CD8-positive, alpha-beta memory T cell (primary cell): ENCODE data around the gene PRSS53. TPM values are rescaled to one million over a fixed set of nuclear protein-coding genes. Genes with fewer than 3 reads are reported as not detected.
A peak's percentile ranks its signal among the peaks of the same experiment; 100 is the strongest.

ENCODE experiments used
- CTCF ChIA-PET: fragments of 350-600 bp; sonication (Branson Sonifier 250); formaldehyde crosslinking; loops from one replicate; lab custom pipeline; 2021; ENCODE audit warnings: antibody characterized with exemption; lab: Charles Lee
- POLR2A ChIA-PET: fragments of 350-600 bp; sonication (Branson Sonifier 250); formaldehyde crosslinking; loops from one replicate; lab custom pipeline; 2021; ENCODE audit warnings: antibody characterized with exemption; lab: Charles Lee
- DNase-seq, 5 donors: peaks; one replicate each; pipeline versions ENCODE4 v3.0.0 to v3.0.0-alpha.2; 2020 to 2022; ENCODE audit warnings: mixed read lengths in 1 of 5
- H3K27ac ChIP-seq: one replicate; pipeline ENCODE4 v1.7.0; 2013; ENCODE audit warnings: low read depth, mild to moderate bottlenecking, low read length, moderate library complexity
- H3K27me3 ChIP-seq: 2 replicates; pipeline ENCODE4 v1.7.0; 2013; ENCODE audit warnings: low read length, mild to moderate bottlenecking; ENCODE audit not compliant: insufficient read depth, poor library complexity, severe bottlenecking
- H3K36me3 ChIP-seq: 2 replicates; pipeline ENCODE4 v1.7.0; 2013; ENCODE audit warnings: mild to moderate bottlenecking, low read length, moderate library complexity; ENCODE audit not compliant: insufficient read depth
- H3K4me1 ChIP-seq: 2 replicates; pipeline ENCODE4 v1.7.0; 2013; ENCODE audit warnings: mild to moderate bottlenecking, low read length, moderate library complexity; ENCODE audit not compliant: insufficient read depth
- H3K4me3 ChIP-seq: 2 replicates; pipeline ENCODE4 v1.7.0; 2013; ENCODE audit warnings: mild to moderate bottlenecking, low read length
- H3K9me3 ChIP-seq: 2 replicates; pipeline ENCODE4 v1.7.0; 2013; ENCODE audit warnings: mild to moderate bottlenecking, low read length
- H3K27ac Mint-ChIP-seq, 8 donors: one replicate each; pipeline ENCODE4 v1.8.0; 2020 to 2021; ENCODE audit warnings: mixed read lengths in 8 of 8, mild to moderate bottlenecking in 6 of 8, inconsistent platforms in 3 of 8, moderate library complexity in 3 of 8
- H3K27me3 Mint-ChIP-seq, 2 donors: one replicate each; pipeline ENCODE4 v1.8.0; 2020 to 2021; ENCODE audit warnings: mixed read lengths in 2 of 2, mild to moderate bottlenecking in 1 of 2, moderate library complexity in 1 of 2
- H3K36me3 Mint-ChIP-seq, 3 donors: one replicate each; pipeline ENCODE4 v1.8.0; 2020 to 2021; ENCODE audit warnings: mixed read lengths in 3 of 3, inconsistent platforms in 1 of 3, mild to moderate bottlenecking in 1 of 3
- H3K4me1 Mint-ChIP-seq, 3 donors: one replicate each; pipeline ENCODE4 v1.8.0; 2020 to 2021; ENCODE audit warnings: mixed read lengths in 3 of 3, inconsistent platforms in 1 of 3, mild to moderate bottlenecking in 1 of 3
- H3K4me3 Mint-ChIP-seq, 7 donors: one replicate each; pipeline ENCODE4 v1.8.0; 2020 to 2021; ENCODE audit warnings: mixed read lengths in 7 of 7, mild to moderate bottlenecking in 6 of 7, moderate library complexity in 4 of 7, inconsistent platforms in 2 of 7
- H3K9me3 Mint-ChIP-seq, 5 donors: one replicate each; pipeline ENCODE4 v1.8.0; 2020 to 2022; ENCODE audit warnings: mixed read lengths in 5 of 5, mild to moderate bottlenecking in 3 of 5, moderate library complexity in 2 of 5, inconsistent platforms in 1 of 5
- polyA plus RNA-seq: library from polyadenylated mRNA; unstranded; fragments of 300-500 nt; fragmentation: Illumina TruSeq; gene quantifications from one replicate; pipeline ENCODE4 v1.2.3, GENCODE V29; 2021
- total RNA-seq, 2 experiments: library from RNA; stranded (reverse); gene quantifications; one replicate each; pipeline ENCODE4 v1.2.3, GENCODE V29; 2021

The PRSS53 gene
- total and polyA plus RNA-seq, 3 experiments from 2014 or later, result 0.59 to 4.6 (median 3.3) TPM

DNA sequence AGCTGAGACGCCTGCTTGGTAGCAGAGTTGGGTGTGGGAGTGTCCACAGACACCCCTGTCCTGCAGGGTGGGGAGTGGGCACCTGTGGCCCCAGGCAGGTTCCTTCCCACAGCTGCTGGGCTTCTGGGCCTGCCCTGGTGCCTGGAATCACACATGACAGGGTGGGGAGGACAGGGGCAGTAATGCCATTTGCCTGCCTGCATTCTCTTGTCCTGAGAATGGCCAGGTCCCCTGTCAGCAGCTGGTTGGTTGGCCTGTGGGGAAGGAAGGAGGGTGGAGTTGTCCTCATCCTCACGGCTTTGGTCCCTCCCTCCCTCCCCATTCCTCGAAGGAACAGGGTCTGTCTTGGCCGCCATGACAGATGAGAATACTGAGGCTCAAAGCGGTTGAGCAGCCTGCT lies 5.2 kb downstream of the PRSS53 start:
- DNase-seq, result no peak
- no peaks in the 10 kb centered on the region for H3K4me1 ChIP-seq
- Mint-ChIP-seq H3K9me3 (no peaks in the 10 kb centered on the region), H3K36me3 (peaks cover 0 to 68% (median 4%) of the 10 kb centered on the region in 3 donors), H3K4me1 (peaks cover 3 to 34% (median 6%) of the 10 kb centered on the region in 3 donors), H3K27ac (peak overlapping the region in 2 of 8 donors; percentile 17 to 76), H3K27me3 (no peaks in the 10 kb centered on the region), H3K4me3 (no peak overlapping the region)
- no peaks in the 10 kb centered on the region for H3K27me3 ChIP-seq
- CTCF ChIA-PET, result interaction anchor here (1.5 kb wide), 1 partner anchor 17 kb away, joined by 3 read pairs; no protein-coding TSS in a partner anchor
- no peak overlapping the region for H3K4me3 ChIP-seq
- POLR2A ChIA-PET, result no interaction called here
- H3K36me3 ChIP-seq, result peaks cover 8% of the 10 kb centered on the region
- H3K9me3 ChIP-seq, result no peaks in the 10 kb centered on the region
- no peak overlapping the region for H3K27ac ChIP-seq

DNA sequence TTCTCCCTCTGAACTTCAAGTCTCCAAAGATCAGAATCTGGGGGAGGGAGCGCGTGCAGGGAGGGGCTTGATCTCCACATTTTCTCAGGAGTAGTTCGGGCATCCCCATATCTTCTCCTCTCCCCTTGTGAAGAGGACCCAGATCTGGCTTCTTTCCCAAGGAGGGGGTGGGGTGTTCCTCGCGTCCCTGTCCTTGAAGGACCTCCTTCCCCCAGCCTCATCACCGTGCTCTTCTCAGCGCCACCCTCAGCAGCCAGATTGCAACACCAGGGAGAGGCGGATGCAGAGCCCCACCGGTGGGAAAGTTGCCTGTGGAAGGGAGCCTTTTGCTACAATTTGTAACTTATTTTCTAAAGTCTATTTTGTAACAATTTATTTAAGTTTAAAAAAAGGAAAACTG lies 5.7 kb downstream of the PRSS53 start:
- DNase-seq, result no peak
- ChIA-PET CTCF (interaction anchor here (1.5 kb wide), 1 partner anchor 18 kb away, joined by 3 read pairs; no protein-coding TSS in a partner anchor), POLR2A (no interaction called here)
- peaks cover 3 to 38% (median 9%) of the 10 kb centered on the region in 3 donors for H3K4me1 Mint-ChIP-seq
- Histone ChIP-seq H3K27me3 (no peaks in the 10 kb centered on the region), H3K36me3 (peaks cover 13% of the 10 kb centered on the region), H3K4me3 (no peak overlapping the region), H3K9me3 (no peaks in the 10 kb centered on the region), H3K27ac (no peak overlapping the region), H3K4me1 (no peaks in the 10 kb centered on the region)
- H3K27me3 Mint-ChIP-seq, result no peaks in the 10 kb centered on the region
- H3K9me3 Mint-ChIP-seq, result no peaks in the 10 kb centered on the region
- H3K36me3 Mint-ChIP-seq, result peaks cover 0 to 73% (median 4%) of the 10 kb centered on the region in 3 donors
- peak overlapping the region in 2 of 8 donors; percentile 17 to 76 for H3K27ac Mint-ChIP-seq
- H3K4me3 Mint-ChIP-seq, result no peak overlapping the region

DNA sequence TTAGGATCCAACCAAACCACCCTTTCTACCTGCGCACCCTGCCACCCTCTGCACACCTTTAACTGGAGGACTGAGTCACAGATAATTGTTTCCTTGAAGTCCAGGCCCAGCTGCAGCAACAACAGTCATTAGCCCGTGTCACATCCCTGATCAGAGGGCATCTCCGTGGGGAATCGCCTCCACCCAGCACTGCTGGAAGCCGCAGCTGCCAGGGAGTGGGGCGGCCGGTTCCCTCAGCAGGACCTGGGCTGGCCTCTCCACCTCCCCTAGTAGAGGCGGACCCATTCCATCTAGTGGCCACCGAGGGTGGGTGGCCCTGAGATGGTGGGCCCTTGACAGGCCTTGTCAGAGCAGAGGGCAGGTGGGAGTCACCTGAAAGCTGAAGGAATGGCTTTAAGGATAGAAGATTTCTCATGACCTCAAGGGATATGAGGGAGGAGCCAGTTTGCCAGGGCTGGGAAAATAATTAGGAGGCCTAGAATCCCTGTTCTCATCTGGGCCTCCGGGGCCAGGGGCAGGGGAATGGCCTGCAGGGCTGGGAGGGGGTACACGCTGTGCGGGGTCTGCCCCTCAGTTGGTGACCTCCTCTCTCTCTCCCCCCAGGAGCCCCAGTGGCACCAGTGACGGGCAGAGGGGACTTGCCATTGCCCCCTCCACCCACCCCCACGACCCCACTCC lies 6.2 kb downstream of the PRSS53 start:
- POLR2A ChIA-PET, result no interaction called here

GRCh38 chr16:31081428-31082351 lies 7.1 kb downstream of the PRSS53 start:
- DNase-seq, result no peak
- no peaks in the 10 kb centered on the region for H3K27me3 ChIP-seq
- peaks cover 8 to 42% (median 12%) of the 10 kb centered on the region in 3 donors for H3K4me1 Mint-ChIP-seq
- no peaks in the 10 kb centered on the region for H3K9me3 Mint-ChIP-seq
- H3K27ac ChIP-seq, result no peak overlapping the region
- H3K27ac Mint-ChIP-seq, result peak overlapping the region in 5 of 8 donors; percentile 32 to 89 (median 75)
- POLR2A ChIA-PET, result no interaction called here
- no peak overlapping the region for H3K4me3 ChIP-seq
- H3K27me3 Mint-ChIP-seq, result no peaks in the 10 kb centered on the region
- no peak overlapping the region for H3K4me3 Mint-ChIP-seq
- peaks cover 0 to 80% (median 4%) of the 10 kb centered on the region in 3 donors for H3K36me3 Mint-ChIP-seq
- peaks cover 27% of the 10 kb centered on the region for H3K36me3 ChIP-seq
- CTCF ChIA-PET, result no interaction called here
- no peaks in the 10 kb centered on the region for H3K9me3 ChIP-seq
- H3K4me1 ChIP-seq, result no peaks in the 10 kb centered on the region

More for the DNA sequence above, 6.2 kb downstream of the PRSS53 start:
- no peaks in the 10 kb centered on the region for H3K4me1 ChIP-seq
- CTCF ChIA-PET, result no interaction called here
- H3K4me3 Mint-ChIP-seq, result peak overlapping the region in 1 of 7 donors; percentile 2
- H3K27ac ChIP-seq, result no peak overlapping the region
- no peaks in the 10 kb centered on the region for H3K27me3 Mint-ChIP-seq
- H3K36me3 Mint-ChIP-seq, result peaks cover 0 to 78% (median 4%) of the 10 kb centered on the region in 3 donors
- H3K27ac Mint-ChIP-seq, result peak overlapping the region in 4 of 8 donors; percentile 32 to 75 (median 66)
- H3K27me3 ChIP-seq, result no peaks in the 10 kb centered on the region
- H3K4me3 ChIP-seq, result no peak overlapping the region
- DNase-seq, result peak in 1 of 5 donors; percentile 29
- peaks cover 19% of the 10 kb centered on the region for H3K36me3 ChIP-seq
- H3K9me3 Mint-ChIP-seq, result no peaks in the 10 kb centered on the region
- H3K4me1 Mint-ChIP-seq, result peaks cover 8 to 42% (median 12%) of the 10 kb centered on the region in 3 donors
- H3K9me3 ChIP-seq, result no peaks in the 10 kb centered on the region

DNA sequence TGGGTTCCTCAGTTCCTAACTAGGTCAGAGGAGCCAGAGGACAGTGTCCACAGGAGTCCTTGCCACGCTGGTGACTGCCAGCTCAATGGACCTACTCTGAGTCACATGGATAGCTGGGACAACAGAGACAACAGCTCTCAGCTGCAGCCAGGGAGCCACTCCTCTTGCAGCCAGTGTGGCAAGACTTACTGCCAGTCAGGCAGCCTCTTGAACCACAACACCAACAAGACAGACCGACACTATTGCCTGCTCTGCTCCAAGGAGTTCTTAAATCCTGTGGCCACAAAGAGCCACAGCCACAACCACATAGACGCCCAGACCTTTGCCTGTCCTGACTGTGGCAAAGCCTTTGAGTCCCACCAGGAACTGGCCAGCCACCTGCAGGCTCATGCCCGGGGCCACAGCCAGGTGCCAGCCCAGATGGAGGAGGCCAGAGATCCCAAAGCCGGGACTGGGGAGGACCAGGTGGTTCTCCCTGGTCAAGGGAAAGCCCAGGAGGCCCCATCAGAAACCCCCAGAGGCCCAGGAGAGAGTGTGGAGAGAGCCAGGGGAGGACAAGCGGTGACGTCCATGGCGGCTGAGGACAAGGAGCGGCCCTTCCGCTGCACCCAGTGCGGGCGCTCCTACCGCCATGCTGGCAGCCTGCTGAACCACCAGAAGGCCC lies 7.9 kb downstream of the PRSS53 start:
- no peaks in the 10 kb centered on the region for H3K27me3 Mint-ChIP-seq
- Histone ChIP-seq H3K27ac (no peak overlapping the region), H3K36me3 (peaks cover 27% of the 10 kb centered on the region), H3K9me3 (no peaks in the 10 kb centered on the region), H3K4me1 (no peaks in the 10 kb centered on the region), H3K27me3 (no peaks in the 10 kb centered on the region), H3K4me3 (no peak overlapping the region)
- peaks cover 12 to 47% (median 13%) of the 10 kb centered on the region in 3 donors for H3K4me1 Mint-ChIP-seq
- H3K36me3 Mint-ChIP-seq, result peaks cover 0 to 85% (median 2%) of the 10 kb centered on the region in 3 donors
- POLR2A ChIA-PET, result no interaction called here
- H3K9me3 Mint-ChIP-seq, result no peaks in the 10 kb centered on the region
- no peak for DNase-seq
- no peak overlapping the region for H3K4me3 Mint-ChIP-seq
- H3K27ac Mint-ChIP-seq, result peak overlapping the region in 1 of 8 donors; percentile 54
- CTCF ChIA-PET, result no interaction called here

- H3K36me3 ChIP-seq, result peaks cover 27% of the 10 kb centered on the region
- ChIA-PET POLR2A (no interaction called here), CTCF (no interaction called here)
- DNase-seq, result peak in 1 of 5 donors; percentile 48
- H3K9me3 ChIP-seq, result no peaks in the 10 kb centered on the region
- no peaks in the 10 kb centered on the region for H3K27me3 ChIP-seq
- H3K4me1 ChIP-seq, result peaks cover 5% of the 10 kb centered on the region
- Mint-ChIP-seq H3K27me3 (no peaks in the 10 kb centered on the region), H3K36me3 (peaks cover 0 to 78% (median 2%) of the 10 kb centered on the region in 3 donors), H3K4me3 (no peak overlapping the region), H3K9me3 (no peaks in the 10 kb centered on the region), H3K27ac (peak overlapping the region in 1 of 8 donors; percentile 45), H3K4me1 (peaks cover 15 to 48% (median 19%) of the 10 kb centered on the region in 3 donors)
- H3K27ac ChIP-seq, result no peak overlapping the region
- no peak overlapping the region for H3K4me3 ChIP-seq
Measured at GRCh38 chr16:31080035-31080629, 8.6 kb downstream of the PRSS53 start.

DNA sequence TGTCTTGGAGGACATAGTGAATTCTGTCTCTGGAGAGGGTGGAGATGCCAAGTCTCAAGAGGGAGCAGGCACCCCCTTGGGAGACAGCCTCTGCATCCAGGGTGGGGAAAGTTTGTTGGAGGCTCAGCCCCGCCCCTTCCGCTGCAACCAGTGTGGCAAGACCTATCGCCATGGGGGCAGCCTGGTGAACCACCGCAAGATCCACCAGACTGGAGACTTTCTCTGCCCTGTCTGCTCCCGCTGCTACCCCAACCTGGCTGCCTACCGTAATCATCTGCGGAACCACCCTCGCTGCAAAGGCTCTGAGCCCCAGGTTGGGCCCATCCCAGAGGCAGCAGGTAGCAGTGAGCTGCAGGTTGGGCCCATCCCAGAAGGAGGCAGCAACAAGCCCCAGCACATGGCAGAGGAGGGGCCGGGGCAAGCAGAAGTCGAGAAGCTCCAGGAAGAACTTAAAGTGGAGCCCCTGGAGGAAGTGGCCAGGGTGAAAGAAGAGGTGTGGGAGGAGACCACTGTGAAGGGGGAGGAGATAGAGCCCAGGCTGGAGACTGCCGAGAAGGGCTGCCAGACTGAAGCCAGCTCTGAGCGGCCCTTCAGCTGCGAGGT lies 9.3 kb downstream of the PRSS53 start:
- CTCF ChIA-PET, result no interaction called here

More for the DNA sequence above, 9.3 kb downstream of the PRSS53 start:
- peaks cover 0 to 84% (median 2%) of the 10 kb centered on the region in 3 donors for H3K36me3 Mint-ChIP-seq
- H3K27me3 Mint-ChIP-seq, result peaks cover 0 to 3% of the 10 kb centered on the region in 2 donors
- H3K4me1 Mint-ChIP-seq, result peaks cover 22 to 55% (median 26%) of the 10 kb centered on the region in 3 donors
- Histone ChIP-seq H3K27me3 (no peaks in the 10 kb centered on the region), H3K27ac (no peak overlapping the region), H3K36me3 (peaks cover 27% of the 10 kb centered on the region), H3K9me3 (no peaks in the 10 kb centered on the region), H3K4me3 (no peak overlapping the region), H3K4me1 (peaks cover 10% of the 10 kb centered on the region)
- no peak for DNase-seq
- POLR2A ChIA-PET, result no interaction called here
- peak overlapping the region in 2 of 8 donors; percentile 24 to 50 for H3K27ac Mint-ChIP-seq
- no peaks in the 10 kb centered on the region for H3K9me3 Mint-ChIP-seq
- H3K4me3 Mint-ChIP-seq, result peak overlapping the region in 1 of 7 donors; percentile 73
